ENCODE data around the gene BHLHE23.

BHLHE23 gene

GRCh38 chr20:63007360-63007645 lies 539 bp upstream of the BHLHE23 start:
- H3K4me3 ChIP-seq (replicated peaks; ENCODE audit: low read depth, low read length): no peak overlapping the region
- no peak for DNase-seq (ENCODE audit: low read depth)
- TF ChIP-seq CTCF (IDR thresholded peaks at IDR 0.05; ENCODE audit: low read length, missing control alignments): no peak

- no peak overlapping the region for H3K4me3 ChIP-seq (replicated peaks; ENCODE audit: low read depth, low read length)
- DNase-seq (ENCODE audit: low read depth): peak; percentile 14
- no peak for TF ChIP-seq CTCF (IDR thresholded peaks at IDR 0.05; ENCODE audit: low read length, missing control alignments)
These were observed 763 bp downstream of the BHLHE23 start for GRCh38 chr20:63005862-63006539.

- DNase-seq (ENCODE audit: low read depth): no peak
- H3K4me3 ChIP-seq (replicated peaks; ENCODE audit: low read depth, low read length): no peak overlapping the region
- no peak for TF ChIP-seq CTCF (IDR thresholded peaks at IDR 0.05; ENCODE audit: low read length, missing control alignments)
These were observed 1.4 kb downstream of the BHLHE23 start for GRCh38 chr20:63005365-63005861.

GRCh38 chr20:63004607-63005364 lies 2.0 kb downstream of the BHLHE23 start:
- DNase-seq (ENCODE audit: low read depth): no peak
- no peak for TF ChIP-seq CTCF (IDR thresholded peaks at IDR 0.05; ENCODE audit: low read length, missing control alignments)
- no peak overlapping the region for H3K4me3 ChIP-seq (replicated peaks; ENCODE audit: low read depth, low read length)

- DNase-seq (ENCODE audit: low read depth): no peak
- H3K4me3 ChIP-seq (replicated peaks; ENCODE audit: low read depth, low read length): no peak overlapping the region
- no peak for TF ChIP-seq CTCF (IDR thresholded peaks at IDR 0.05; ENCODE audit: low read length, missing control alignments)
These were observed 3.2 kb downstream of the BHLHE23 start for GRCh38 chr20:63003546-63003945.

GRCh38 chr20:63002511-63002910 lies 4.3 kb downstream of the BHLHE23 start:
- no peak for DNase-seq (ENCODE audit: low read depth)
- H3K4me3 ChIP-seq (replicated peaks; ENCODE audit: low read depth, low read length): no peak overlapping the region
- no peak for TF ChIP-seq CTCF (IDR thresholded peaks at IDR 0.05; ENCODE audit: low read length, missing control alignments)

Data from fibroblast of pulmonary artery (primary cell).